ENCODE results near the gene RETN. TPM values are rescaled to one million over a fixed set of nuclear protein-coding genes. Genes with fewer than 3 reads are reported as not detected.
"Not testable (repeated sequence)": the region's sequence is repeated elsewhere in the genome, so short reads cannot be mapped to it uniquely, and the experiment has no call there.

RETN gene
- total RNA-seq, 1 experiment from 2014 or later = not detected

GRCh38 chr19:7637374-7638256, 31.2 kb upstream of the RETN start:
- no peak for DNase-seq (ENCODE audit: low spot score)

GRCh38 chr19:7638802-7639465, 29.9 kb upstream of the RETN start:
- no peak for DNase-seq (ENCODE audit: low spot score)

GRCh38 chr19:7639863-7640348, 28.9 kb upstream of the RETN start:
- DNase-seq (ENCODE audit: low spot score) = no peak

- DNase-seq (ENCODE audit: low spot score) = no peak
Measured at GRCh38 chr19:7640803-7641202, 28.0 kb upstream of the RETN start.

- no peak for DNase-seq (ENCODE audit: low spot score)
Measured at GRCh38 chr19:7641290-7642276, 27.3 kb upstream of the RETN start.

GRCh38 chr19:7642295-7643030, 26.4 kb upstream of the RETN start:
- no peak for DNase-seq (ENCODE audit: low spot score)

- DNase-seq (ENCODE audit: low spot score) = no peak
Measured at GRCh38 chr19:7643031-7643415, 25.8 kb upstream of the RETN start.

GRCh38 chr19:7643629-7644549, 25.0 kb upstream of the RETN start:
- DNase-seq (ENCODE audit: low spot score) = not testable (repeated sequence)

GRCh38 chr19:7644550-7644877, 24.3 kb upstream of the RETN start:
- DNase-seq (ENCODE audit: low spot score) = no peak

GRCh38 chr19:7645163-7645562, 23.7 kb upstream of the RETN start:
- no peak for DNase-seq (ENCODE audit: low spot score)

- DNase-seq (ENCODE audit: low spot score) = no peak
Measured at GRCh38 chr19:7645656-7646425, 23.0 kb upstream of the RETN start.

GRCh38 chr19:7646426-7646700, 22.5 kb upstream of the RETN start:
- no peak for DNase-seq (ENCODE audit: low spot score)

- DNase-seq (ENCODE audit: low spot score) = no peak
Measured at GRCh38 chr19:7647156-7647555, 21.7 kb upstream of the RETN start.

GRCh38 chr19:7648265-7649014, 20.4 kb upstream of the RETN start:
- DNase-seq (ENCODE audit: low spot score) = no peak

GRCh38 chr19:7650148-7650547, 18.7 kb upstream of the RETN start:
- DNase-seq (ENCODE audit: low spot score) = no peak

GRCh38 chr19:7652061-7652641, 16.7 kb upstream of the RETN start:
- DNase-seq (ENCODE audit: low spot score) = peak; percentile 49

- DNase-seq (ENCODE audit: low spot score) = no peak
Measured at GRCh38 chr19:7654401-7654800, 14.4 kb upstream of the RETN start.

- DNase-seq (ENCODE audit: low spot score) = no peak
Measured at GRCh38 chr19:7655581-7655980, 13.3 kb upstream of the RETN start.

All from A172 (cell line).